ENCODE data around the gene GTPBP6.
"Not testable (repeated sequence)": the region's sequence is repeated elsewhere in the genome, so short reads cannot be mapped to it uniquely, and the experiment has no call there.

The GTPBP6 gene

DNA sequence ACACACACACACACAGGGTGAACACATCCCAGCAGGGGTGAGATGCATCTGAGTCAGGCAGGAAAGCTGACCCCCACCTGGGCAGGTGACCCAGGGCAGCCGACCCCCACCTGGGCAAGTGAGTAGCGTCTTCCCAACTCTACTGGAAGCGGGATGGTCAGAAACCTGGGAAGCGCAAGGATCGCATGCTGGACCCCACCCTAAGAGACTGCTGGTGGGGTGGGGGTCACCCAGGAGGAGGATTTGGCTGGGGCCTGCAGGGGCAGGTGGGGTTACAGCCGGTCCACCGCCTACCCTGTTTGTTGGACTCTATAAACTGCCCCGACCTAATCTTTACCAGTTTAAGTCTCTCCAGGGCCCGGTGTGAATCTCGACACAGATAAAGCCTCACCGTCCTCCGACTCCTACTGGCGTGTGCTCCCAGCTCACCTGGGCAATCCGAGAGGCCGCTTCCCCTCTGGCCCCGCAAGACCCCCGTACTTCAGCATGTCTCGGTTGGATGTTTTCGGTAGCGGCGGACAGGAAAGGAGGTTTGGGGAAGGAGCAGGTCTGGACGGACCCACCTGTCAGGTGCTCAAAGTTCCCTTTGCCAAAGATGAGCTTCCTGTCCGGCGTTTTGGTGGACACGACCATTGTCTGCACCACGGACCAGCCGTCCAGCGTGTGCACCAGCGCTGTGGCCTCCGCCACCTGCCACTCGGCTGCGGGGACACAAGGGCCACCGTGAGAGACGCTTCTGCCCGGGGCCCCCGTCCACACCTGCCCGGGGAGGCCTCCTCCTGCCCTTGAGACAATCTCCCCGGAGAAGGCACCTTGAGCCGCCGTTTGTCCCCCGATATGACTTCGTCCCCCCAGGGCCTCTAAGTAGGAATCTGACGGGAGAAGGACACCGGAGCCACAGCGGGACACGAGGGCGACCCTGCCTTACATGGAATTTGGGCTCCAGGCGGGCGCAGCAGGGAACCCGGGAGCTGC lies 2.0 kb downstream of the GTPBP6 start:
- DNase-seq (ENCODE audit: low read depth): no peak

DNA sequence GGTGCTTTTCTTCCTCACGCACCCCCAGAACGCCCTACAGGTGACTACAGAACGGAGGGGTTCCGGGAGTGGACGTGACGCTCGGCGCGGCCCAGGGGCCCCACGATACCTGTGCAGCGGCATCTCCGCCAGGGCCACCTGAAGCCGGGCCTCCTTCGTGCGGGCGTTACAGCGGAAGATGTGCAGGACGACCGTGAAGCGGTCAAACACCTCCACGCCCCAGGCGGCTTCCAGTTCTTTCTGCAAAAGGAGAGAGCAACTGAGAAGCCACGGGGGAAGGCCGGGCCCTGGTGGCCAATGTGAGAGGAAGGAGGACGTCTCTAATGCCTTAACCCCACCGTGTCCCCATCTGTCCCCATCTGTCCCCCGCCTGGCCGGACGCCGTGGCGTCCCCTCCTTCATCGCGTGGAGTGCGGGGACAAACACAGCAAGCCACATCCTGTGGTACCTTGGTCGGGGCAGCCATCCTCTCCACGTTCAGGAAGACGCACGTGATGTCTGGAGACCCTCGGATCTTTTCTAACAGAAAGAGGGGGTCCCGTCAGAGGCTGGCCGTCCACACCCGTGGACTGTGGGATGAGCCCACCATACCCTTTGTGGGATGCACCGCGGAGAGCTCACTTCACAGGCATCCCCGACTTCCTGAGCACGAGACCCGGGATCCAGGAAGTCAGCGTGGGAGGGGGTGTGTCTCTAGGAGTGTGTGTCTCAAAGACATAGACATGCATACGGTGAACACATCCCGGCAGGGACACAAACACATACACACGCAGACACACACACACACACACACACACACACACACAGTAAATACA lies 3.6 kb downstream of the GTPBP6 start:
- DNase-seq (ENCODE audit: low read depth): no peak

DNA sequence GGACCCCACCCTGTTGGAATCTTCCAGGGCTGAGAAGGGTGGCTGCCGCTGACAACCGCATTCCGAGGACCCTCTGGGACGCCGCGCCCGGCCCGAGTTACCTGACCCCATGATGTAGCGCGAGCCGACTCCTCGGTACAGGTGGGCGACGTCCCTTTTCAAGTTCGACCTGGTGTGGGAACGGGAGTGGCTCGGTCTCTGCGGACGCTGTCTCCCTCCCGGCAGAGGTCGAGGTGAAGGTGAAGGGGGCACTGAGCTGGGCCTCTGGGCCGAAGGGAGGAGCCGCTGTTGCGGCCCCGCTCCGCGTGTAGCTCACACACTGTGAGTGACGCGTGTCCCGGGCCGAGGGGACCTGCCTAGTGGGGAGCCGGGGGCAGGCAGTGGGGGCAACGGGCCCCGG lies 4.5 kb downstream of the GTPBP6 start:
- no peak for DNase-seq (ENCODE audit: low read depth)

DNA sequence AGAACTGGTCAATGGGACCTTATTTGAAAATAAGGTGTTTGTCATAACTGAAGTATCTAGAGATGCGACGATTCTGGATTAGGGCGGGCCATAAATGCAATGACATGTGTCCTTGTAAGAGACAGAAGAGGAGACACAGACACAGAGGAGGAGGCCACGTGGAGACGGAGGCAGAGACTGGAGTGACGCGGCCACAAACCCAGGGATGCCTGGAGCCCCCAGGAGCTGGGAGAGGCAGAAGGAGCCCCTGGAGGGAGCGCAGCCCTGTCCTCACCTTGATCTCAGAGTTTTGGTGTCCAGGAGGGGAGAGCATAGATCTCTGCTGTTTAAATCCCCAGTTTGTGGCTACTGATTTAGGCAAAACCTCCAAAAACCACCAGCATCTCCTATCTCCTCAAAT lies 5.0 kb downstream of the GTPBP6 start:
- no peak for DNase-seq (ENCODE audit: low read depth)

DNA sequence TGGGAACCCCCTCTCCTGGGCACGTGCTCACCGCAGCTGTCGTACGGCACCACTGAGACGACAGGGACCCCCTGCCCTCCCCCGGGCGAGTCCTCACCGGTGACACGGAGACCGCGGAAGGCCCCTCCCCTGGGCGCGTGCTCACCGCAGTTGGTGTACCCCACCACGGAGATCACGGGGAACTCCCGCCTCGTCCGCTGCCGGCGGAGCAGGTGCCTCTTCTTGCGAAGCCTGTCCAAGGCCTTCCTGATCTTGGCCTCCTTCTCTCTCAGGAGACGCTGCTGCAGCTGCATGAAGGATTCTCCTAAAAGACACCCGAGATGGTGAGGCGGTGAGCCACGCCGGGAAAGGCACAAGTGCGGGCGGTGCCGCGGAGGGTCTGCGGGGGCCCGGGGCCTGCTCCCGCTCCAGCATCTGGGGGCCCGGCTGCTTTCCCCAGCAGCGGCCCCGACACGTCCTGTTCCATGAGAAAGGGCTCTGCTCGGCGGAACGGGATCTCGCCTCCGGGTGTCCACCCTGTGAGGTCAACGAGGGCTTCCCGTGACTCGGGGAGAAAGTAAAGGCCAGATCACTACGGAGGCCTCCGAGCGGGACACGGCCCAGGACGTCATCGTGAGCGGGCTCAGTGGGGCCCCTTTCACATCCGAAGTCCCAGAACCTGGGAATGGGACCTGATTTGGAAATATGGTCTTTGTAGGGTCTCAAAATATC lies 5.8 kb downstream of the GTPBP6 start:
- no peak for DNase-seq (ENCODE audit: low read depth)

DNA sequence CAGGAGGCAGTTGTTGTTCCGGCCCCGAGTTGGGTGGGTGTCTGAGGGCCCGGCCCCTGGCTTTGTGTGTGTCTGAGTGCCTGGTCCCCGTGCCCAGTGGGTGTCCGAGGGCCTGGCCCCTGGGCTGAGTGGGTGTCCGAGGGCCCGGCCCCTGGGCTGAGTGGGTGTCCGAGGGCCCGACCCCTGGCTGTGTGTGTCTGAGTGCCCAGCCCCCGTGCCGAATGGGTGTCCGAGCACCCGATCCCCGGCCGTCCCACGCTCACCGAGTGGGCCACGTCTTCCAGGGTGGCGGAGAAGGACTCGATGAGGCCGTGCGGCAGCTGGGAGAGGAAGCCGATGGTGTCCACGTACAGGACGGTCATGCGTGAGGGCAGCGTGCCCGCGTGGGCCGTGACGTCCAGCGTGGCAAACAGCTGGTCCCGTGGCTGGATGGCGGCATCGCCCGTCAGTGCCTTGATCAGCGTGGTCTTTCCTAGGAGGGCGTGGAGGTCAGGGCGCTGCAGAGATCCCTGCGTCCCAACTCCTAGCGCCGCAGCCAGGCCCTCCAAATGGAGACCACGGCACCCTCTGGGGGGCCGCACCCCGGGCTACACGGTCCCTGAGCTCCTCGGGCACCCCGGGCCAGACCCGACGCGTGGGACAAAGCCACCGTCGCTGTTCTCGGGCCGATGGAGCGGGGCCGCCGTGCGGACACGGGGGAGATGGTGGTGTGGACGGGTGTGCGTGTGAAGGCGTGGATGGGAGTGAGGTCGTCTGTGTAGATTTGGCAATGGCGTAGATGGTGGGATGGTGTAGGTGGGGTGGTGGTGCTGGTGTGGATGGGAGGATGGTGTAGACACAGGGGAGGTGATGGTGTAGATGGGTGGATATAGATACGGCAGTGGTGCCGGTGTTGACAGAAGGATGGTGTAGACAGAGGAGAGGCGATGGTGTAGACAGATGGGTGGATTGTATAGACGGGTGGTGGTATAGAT lies 7.2 kb downstream of the GTPBP6 start:
- DNase-seq (ENCODE audit: low read depth): no peak

DNA sequence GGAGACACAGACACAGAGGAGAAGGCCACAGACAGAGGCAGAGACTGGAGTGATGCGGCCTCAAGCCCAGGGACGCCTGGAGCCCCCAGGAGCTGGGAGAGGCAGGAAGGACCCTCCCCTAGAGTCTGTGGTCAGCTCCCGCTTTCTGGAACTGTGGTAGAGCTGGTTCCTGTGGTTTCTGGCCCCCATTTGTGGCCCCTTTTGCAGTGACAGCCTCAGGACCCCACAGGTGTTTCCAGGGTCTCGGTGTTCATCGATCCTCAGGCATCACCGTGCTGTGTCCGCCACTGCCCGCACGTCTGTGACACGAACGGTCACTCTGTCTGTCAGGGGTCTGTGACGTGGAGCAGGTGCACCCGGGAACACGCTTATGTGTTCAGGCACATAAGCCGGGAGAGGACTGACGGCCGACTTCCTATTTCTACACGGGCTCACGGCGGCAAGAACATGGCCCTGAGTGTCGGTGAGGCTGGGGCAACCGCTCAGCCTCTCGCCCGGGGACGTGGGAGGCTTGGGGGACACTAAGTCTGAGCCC lies 7.9 kb downstream of the GTPBP6 start:
- no peak for DNase-seq (ENCODE audit: low read depth)

DNA sequence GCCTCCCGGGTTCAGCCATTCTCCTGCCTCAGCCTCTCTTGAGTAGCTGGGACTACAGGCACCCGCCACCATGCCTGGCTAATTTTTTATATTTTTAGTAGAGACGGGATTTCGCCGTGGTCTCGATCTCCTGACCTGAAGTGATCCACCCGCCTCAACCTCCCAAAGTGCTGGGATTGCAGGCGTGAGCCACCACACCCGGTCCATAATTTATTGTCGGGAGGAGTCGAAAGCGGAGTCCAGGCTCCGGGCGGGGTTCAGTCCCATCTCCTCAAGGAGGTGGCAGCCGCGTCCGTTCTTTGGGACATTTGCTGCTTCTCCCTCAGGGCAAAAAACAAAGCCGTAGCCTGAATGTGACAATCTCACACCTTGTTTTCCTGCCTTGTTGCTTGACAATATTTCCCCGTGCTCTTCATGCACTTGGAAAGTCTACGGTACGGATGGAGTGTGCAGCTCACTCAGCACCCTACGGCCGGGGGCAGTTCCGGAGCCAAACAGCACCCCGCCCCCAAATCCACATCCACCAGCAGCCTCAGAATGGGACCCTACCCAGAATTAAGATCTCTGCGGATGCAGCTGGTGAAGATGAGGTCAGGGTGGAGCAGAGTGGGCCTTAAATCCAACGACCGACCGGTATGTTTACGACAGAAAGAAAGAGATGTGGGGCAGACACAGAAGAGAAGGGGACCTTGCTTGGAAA lies 9.6 kb downstream of the GTPBP6 start:
- DNase-seq (ENCODE audit: low read depth): no peak

DNA sequence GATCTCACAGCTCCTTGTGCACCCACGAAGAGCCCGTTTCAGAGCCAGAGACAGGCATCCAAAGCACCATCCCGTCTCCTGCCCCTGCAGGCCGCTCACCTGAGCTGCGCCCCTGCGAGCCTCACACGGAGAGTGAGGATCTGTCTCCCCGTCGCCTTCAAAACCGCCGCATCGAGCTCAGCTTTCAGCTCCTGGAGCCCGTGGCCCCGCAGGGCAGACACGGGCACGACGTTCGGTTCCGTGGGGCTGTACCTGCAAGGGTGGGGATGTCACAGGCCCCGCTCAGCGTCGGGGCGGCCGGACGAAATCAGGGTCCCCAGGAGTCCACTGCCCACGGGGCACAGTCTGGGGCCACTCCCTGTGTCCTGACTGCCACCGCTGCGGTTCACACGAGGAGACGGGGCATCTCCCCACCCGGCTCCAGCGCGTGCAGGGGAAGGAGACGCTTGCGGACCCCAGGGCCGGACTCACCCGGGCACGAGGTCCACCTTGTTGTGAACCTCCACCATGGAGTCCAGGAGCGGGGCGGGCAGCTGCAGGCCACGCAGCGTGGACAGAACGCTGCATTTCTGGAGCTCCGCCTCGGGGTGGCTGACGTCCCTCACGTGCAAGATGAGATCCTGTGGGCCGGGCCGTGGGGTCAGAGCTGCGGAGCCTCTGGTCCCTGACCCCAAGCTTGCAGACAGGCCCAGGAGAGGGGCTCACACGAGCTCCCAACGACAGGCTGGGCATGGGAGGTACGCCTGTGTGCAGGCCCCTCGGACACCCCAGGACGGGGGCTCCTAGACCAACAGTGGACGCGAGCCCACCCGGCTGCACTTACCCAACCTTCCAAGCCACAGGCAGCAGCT lies 11.1 kb downstream of the GTPBP6 start:
- no peak for DNase-seq (ENCODE audit: low read depth)

DNA sequence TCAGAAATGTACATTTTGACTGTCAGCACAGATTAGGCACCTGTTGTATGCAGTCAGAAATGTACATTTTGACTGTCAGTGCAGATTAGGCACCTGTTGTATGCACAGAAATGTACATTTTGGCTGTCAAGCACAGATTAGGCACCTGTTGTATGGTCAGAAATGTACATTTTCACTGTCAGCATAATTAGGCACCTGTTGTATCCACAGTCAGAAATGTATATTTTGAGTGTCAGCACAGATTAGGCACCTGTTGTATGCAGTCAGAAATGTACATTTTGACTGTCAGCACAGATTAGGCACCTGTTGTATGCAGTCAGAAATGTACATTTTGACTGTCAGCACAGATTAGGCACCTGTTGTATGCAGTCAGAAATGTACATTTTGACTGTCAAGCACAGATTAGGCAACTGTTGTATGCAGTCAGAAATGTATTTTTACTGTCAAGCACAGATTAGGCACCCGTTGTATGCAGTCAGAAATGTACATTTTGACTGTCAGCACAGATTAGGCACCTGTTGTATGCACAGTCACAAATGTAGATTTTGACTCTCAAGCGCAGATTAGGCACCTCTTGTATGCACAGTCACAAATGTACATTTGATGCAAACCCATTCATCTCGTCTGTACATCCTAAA lies 11.9 kb downstream of the GTPBP6 start:
- DNase-seq (ENCODE audit: low read depth): not testable (repeated sequence)

DNA sequence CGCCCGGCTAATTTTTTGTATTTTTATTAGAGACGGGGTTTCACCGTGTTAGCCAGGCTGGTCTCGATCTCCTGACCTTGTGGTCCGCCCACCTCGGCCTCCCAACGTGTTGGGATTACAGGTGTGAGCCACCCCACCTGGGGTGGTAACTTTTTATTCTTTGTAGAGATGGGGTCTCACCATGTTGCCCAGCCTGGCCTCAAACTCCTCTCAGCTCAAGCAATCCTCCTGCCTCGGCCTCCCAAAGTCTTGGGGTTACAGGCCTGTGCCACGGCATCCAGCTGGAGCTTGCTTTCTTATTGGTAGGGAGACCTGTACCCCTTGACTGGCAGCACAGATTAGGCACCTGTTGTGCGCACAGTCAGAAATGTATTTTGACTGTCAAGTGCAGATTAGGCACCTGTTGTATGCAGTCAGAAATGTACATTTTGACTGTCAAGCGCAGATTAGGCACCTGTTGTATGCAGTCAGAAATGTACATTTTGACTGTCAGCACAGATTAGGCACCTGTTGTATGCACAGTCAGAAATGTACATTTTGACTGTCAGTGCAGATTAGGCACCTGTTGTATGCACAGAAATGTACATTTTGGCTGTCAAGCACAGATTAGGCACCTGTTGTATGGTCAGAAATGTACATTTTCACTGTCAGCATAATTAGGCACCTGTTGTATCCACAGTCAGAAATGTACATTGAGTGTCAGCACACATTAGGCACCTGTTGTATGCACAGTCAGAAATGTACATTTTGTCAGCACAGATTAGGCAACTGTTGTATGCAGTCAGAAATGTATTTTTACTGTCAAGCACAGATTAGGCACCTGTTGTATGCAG lies 12.6 kb downstream of the GTPBP6 start:
- DNase-seq (ENCODE audit: low read depth): not testable (repeated sequence)

DNA sequence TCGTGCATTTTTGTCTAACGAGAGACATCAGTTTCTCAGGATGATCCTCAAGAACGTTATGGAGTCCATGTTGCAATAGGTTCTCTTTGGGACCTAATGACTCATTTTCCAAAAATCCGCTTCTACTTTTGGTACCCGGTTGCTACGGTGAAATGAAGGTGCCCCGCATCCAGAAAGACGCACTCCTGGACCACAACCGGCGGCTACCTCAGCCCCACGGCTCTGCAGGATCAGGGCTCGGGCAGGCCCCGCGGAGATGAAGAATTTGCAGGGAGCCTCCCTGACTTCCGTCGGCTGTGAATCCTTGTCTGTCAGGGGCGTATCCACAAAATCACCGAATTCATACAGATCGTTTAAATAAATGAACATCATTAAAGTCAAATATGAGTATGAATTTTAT lies 15.6 kb downstream of the GTPBP6 start:
- DNase-seq (ENCODE audit: low read depth): no peak

DNA sequence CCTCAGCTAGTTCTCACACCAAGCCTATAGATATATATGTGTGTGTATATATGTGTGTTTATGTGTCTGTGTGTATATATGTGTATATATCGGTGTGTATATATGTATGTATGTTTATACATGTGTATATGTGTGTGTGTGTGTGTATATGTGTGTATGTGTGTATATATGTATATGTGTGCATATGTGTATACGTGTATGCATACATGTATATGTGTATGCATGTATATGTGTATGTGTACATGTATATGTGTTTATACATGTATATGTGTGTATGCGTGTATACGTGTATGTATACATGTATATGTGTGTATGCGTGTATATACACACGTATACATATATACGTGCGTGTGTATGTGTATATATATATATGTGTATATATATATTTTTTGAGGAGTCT lies 18.3 kb downstream of the GTPBP6 start:
- DNase-seq (ENCODE audit: low read depth): no peak

DNA sequence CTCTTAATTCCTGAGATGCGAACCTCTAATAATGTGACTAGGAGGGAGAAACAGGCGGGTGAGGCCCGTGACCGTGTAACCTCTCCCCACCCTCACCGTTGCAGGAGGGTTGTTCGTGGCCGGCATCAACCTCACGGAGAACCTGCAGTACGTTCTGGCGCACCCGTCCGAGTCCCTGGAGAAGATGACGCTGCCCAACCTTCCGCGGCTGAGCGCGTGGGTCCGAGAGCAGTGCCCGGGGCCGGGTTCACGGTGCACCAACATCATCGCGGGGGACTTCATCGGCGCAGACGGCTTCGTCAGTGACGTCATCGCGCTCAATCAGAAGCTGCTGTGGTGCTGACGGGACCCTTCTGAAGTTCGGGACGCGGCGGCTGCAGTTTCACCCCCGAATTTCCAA lies 19.6 kb downstream of the GTPBP6 start:
- DNase-seq (ENCODE audit: low read depth): no peak

DNA sequence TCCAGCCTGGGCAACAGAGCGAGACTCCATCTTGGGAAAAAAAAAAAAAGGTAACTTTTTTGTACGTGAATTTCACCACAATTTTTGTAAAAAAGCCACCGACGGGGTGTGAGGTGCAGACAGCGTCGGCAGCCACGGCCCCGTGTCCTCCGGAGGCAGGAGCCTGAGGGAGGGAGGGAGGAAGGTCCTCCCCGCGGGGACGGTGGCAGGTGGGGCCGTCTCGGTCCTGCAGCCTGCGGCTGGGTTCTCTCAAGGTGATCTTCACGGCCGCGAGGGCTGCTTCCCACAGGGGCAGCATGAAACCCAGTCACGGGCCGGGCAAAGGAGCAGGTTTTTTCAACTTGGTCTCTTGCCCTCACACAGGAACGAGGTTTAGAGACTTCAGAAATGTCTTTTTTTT lies 23.5 kb downstream of the GTPBP6 start:
- DNase-seq (ENCODE audit: low read depth): no peak

DNA sequence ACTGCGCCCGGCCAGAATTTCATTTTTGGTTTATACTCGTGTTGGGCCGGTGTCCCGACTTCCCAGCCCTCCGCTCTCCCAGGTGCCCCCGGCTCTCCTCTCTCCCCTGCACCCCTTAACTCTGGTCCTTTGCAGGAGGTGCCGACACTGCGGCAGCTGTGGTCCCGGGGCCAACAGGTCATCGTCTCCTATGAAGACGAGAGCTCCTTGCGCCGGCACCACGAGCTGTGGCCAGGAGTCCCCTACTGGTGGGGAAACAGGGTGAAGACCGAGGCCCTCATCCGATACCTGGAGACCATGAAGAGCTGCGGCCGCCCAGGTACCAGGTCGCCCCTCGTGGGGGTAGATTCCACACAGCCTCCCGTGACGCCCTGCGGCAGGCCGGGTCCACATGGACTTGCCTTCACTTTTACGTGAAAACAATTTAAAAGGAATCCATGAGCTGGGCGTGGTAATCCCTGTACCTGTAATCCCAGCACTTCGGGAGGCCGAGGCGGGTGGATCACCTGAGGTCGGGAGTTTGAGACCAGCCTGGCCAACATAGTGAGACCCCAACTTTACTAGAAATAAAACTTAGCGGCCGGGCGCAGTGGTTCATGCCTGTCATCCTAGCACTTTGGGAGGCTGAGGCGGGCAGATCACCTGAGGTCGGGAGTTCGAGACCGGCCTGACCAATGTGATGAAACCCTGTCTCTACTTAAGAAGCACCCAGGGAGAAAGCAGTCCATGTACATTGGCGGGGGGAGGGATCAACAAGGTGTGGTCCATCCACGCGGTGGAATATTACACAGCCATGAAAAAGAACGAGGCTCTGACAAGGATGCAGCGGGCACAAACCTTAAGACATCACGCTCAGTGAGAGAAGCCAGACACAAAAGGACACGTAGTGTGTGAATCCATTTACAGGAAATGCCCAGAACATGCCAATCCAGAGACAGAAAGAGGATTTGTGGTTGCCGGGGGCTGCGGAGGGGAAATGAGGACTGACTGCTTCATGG lies 25.4 kb downstream of the GTPBP6 start:
- DNase-seq (ENCODE audit: low read depth): no peak

DNA sequence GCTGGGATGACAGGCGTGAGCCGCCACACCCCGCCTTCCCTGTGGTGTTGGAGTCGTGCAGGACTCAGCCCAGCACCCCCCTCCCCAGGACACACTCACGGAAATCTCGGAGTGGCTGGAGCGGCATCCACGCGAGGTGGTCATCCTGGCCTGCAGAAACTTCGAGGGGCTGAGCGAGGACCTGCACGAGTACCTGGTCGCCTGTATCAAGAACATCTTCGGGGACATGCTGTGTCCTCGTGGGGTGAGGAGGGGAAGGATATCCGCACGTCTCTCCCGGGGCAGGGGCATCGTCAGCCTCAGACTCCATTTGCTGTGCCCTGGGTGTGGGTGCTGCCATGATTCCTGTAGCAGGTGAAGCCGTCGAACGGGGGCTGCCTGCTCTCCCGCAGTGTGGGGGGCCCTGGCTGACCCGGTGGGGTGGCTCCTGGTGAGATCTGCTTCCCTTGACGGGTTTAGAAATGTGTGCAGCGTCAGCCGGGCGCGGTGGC lies 27.1 kb downstream of the GTPBP6 start:
- DNase-seq (ENCODE audit: low read depth): no peak

Data from stimulated activated CD8-positive, alpha-beta memory T cell treated with anti-CD3 and anti-CD28 coated beads, Interleukin-12 subunit alpha, Interleukin-12 subunit beta, amount 100 ng/mL, for 4 hours (primary cell).